ENCODE measurements around the gene TXNL4A.

DNA sequence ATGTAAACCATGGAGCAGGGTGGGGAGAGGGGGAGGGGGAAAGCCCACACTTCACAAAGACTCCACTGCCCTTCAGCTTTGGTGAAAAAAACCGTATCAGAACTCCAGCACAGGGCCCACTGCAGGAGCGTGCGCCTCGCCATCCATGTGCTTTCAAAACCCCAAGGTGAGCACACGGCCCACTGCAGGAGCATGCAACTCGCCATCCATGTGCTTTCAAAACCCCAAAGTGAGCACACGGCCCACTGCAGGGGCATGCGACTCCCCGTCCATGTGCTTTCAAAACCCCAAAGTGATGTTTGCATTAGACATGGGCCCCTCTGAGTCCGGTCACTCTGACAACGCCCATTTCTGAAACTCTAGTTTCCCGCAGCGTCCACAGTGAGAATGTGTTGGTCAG is 7.8 kb downstream of the TXNL4A start:
- TF ChIP-seq, protein P1, sequence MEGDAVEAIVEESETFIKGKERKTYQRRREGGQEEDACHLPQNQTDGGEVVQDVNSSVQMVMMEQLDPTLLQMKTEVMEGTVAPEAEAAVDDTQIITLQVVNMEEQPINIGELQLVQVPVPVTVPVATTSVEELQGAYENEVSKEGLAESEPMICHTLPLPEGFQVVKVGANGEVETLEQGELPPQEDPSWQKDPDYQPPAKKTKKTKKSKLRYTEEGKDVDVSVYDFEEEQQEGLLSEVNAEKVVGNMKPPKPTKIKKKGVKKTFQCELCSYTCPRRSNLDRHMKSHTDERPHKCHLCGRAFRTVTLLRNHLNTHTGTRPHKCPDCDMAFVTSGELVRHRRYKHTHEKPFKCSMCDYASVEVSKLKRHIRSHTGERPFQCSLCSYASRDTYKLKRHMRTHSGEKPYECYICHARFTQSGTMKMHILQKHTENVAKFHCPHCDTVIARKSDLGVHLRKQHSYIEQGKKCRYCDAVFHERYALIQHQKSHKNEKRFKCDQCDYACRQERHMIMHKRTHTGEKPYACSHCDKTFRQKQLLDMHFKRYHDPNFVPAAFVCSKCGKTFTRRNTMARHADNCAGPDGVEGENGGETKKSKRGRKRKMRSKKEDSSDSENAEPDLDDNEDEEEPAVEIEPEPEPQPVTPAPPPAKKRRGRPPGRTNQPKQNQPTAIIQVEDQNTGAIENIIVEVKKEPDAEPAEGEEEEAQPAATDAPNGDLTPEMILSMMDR (conservative IDR thresholded peaks at IDR 0.05 in 1 of 2, IDR thresholded peaks at IDR 0.05 in 1 of 2; ENCODE audit: extremely low read depth in 1 of 2, insufficient read depth in 1 of 2, low read depth in 1 of 2, low read length in 2 of 2) = no peak
- no peak for TF ChIP-seq EZH2 (IDR thresholded peaks at IDR 0.05; ENCODE audit: borderline replicate concordance, low read length)

Data from mammary epithelial cell (primary cell).